GM21529 (cell line): Measurements from ENCODE around the gene SPINT2.
"Not testable (repeated sequence)": the region's sequence is repeated elsewhere in the genome, so short reads cannot be mapped to it uniquely, and the experiment has no call there.

Source experiments
- ATAC-seq: cut with Tn5 transposase; IDR thresholded peaks from one replicate; pipeline ENCODE4 v1.9.1; 2021; ENCODE audit not compliant: unreplicated experiment

The SPINT2 gene, protein sequence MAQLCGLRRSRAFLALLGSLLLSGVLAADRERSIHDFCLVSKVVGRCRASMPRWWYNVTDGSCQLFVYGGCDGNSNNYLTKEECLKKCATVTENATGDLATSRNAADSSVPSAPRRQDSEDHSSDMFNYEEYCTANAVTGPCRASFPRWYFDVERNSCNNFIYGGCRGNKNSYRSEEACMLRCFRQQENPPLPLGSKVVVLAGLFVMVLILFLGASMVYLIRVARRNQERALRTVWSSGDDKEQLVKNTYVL

DNA sequence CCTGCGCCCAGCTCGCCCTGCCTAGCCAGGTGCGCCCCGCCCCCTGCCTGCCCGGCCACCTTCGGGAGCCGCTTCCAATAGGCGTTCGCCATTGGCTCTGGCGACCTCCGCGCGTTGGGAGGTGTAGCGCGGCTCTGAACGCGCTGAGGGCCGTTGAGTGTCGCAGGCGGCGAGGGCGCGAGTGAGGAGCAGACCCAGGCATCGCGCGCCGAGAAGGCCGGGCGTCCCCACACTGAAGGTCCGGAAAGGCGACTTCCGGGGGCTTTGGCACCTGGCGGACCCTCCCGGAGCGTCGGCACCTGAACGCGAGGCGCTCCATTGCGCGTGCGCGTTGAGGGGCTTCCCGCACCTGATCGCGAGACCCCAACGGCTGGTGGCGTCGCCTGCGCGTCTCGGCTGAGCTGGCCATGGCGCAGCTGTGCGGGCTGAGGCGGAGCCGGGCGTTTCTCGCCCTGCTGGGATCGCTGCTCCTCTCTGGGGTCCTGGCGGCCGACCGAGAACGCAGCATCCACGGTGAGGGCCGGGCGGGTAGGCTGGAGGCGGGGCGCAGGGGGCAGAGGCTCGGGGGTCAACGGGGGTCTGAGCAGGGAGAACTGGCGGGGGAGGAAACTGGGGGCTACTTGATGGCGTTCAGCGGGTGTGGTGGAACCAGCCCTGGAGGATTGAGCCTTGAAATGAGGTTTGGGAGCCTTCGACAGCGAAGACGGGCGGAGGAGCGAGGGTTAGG, at the start of gene SPINT2:
TSS of gene SPINT2 (plus strand) at position 88 of the 727 bp plus-strand sequence. CDS start at position 408, 320 bp downstream.
- ATAC-seq = no peak

DNA sequence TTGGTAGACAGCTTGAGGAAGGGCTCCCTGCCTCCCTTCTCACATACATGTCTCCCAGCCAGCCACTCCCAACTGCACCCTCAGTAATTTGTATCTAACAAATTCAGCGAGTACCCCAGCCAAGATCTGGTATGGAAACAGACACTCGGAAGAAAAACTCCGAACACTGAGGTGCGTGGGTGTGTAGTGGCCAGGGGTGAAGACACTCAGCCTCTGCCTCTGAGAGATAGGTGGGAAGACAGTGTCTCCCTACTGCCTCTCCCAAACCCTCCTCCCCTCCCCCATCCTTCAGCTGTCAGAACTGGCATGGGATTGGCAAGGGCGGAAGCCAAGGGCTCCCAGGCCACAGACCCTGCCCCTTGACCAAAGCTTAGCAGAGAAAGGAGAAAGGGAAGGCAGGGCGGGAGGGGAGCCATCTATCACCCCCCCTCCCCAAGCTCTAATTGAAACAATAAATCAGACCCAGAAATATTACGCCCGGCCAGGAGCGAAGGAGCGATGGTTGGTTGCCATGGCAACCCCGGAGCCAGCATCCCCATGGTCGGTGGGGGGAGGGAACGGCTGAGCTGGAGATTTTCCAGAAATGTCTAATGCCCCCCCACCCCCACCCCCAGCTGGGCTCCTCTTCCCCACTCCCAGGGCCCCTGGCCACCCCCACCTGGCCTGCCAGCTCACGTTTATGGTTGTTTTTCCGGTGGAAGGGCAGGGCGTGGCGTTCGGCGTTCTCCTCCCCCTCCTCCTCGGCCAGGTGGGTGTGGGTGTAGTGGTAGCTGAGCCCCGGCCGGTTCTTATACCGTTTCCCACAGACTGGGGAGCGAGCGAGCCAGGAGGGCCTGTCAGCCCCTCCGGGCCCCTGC, 47.4 kb upstream of the SPINT2 start:
- ATAC-seq = no peak

DNA sequence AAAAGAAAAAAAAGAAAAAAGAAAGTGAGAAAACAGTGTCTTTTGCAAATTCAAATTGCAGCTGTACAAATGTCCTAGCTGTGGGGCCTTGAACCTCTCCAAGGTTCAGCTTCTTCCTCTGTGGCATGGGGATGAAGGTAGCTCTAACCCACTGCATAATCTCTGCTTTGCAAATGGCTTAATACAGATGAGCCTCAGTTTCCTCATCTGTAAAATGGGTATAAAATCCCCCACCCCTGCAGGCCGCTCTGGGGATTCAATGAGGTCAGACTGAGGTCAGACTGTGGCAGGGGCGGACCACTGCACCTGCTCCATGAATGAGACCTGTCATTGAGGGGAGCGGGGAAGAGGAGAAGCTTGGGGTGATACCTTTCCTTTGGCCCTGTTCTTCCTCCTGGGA, 46.2 kb upstream of the SPINT2 start:
- ATAC-seq = no peak

DNA sequence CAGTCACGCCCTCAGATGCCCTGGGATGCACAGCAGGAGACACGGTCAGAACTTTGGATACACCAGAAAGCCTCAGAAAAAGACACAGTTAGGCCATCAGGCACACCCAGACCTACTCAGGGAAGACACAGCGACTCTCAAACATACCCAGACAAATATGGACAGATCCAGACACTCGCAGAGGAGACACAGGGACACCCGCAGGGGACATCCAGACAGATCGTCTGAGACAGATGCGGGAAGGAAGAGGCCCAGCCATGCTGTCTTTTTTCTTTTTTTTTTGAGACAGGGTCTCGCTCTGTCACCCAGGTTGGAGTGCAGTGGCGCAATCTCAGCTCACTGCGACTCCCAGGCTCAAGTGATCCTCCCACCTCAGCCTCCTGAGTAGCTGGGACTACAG, 45.2 kb upstream of the SPINT2 start:
- ATAC-seq = no peak

DNA sequence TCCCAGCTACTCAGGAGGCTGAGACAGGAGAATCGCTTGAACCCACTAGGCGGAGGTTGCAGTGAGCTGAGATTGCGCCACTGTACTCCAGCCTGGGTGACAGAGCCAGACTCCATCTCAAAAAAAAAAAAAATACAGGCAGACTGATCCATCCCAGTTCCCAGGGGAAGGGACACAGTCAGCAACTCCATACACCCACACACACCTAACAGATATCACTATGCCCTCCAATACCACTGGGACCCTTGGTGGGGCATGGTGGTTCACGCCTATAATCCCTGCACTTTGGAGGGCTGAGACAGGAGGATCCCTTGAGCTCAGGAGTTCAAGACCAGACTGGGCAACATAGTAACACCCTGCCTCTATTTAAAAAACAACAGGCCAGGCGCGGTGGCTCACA, 43.0 kb upstream of the SPINT2 start:
- no peak for ATAC-seq

DNA sequence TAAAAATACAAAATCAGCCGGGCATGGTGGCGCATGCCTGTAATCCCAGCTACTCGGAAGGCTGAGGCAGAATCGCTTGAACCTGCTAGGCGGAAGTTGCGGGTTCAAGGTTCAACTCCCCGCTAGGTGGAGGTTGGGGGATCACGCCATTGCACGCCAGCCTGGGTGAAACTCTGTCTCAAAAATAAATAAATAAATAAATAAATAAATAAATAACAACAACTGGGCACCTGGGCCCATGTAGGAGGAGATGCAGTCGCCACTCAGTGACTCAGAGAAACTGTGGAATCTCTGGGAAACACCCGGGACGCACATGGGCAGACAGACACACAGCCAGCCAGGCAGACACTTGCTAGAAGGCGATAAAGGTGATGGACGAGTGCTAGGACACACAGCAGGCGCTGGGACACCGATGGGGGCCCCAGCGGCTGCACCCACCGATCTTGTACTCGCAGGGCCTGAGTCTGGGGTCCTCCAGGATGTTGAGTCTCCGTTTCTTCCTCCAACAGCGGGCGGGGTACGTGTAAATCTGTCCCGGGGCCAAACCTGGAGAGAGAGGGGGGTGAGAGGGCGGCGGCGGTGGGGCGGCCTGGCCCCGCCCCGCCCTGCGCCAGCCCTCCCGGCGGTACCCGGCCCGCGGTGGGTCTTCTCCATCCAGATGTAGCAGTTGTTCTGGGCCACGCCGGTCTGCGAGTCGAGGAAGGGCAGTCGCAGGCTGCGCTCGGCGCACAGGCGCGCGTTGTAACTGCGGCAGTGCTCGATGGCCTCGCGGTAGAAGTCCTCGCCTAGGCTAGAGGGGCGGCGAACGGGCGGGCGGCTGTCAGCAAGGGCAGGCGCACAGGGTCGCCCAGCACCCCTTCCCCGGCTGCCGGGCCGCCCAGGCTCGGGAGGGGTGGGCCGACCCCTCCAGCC, 42.2 kb upstream of the SPINT2 start:
- ATAC-seq = no peak

DNA sequence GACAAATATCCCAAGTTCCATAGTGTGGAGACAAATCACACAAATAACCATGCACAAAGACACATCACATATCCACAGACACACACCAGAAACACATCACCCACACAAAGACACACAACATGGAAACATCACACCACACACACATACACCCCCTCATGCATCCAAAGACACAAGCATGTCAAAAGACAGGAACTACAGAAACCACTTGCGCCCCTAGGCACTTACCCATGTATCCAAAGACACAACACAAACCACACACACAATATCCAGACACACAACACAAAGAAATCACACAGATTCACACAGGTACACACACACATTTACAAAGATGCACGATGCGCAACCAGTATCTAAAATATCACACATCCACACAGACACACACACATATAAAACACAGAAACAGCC, 41.3 kb upstream of the SPINT2 start:
- no peak for ATAC-seq

DNA sequence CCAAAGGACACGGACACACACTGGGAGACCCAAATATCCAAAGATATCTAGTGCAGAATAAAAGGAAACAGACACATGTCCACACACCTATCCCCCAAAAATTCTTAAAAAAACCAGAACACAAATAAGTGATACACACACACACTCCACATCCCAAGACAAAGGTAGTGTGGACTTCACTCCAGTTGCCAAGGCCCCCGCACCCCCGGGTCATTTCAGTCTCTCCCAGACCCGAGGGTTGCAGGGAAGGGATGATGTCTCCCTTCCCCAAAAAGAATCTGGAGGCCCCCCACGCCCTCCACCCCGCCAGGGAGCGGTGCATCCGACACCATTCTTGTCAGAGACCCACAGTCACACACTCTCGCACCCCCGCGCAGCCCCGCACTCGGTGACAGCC, 40.8 kb upstream of the SPINT2 start:
- ATAC-seq = no peak

DNA sequence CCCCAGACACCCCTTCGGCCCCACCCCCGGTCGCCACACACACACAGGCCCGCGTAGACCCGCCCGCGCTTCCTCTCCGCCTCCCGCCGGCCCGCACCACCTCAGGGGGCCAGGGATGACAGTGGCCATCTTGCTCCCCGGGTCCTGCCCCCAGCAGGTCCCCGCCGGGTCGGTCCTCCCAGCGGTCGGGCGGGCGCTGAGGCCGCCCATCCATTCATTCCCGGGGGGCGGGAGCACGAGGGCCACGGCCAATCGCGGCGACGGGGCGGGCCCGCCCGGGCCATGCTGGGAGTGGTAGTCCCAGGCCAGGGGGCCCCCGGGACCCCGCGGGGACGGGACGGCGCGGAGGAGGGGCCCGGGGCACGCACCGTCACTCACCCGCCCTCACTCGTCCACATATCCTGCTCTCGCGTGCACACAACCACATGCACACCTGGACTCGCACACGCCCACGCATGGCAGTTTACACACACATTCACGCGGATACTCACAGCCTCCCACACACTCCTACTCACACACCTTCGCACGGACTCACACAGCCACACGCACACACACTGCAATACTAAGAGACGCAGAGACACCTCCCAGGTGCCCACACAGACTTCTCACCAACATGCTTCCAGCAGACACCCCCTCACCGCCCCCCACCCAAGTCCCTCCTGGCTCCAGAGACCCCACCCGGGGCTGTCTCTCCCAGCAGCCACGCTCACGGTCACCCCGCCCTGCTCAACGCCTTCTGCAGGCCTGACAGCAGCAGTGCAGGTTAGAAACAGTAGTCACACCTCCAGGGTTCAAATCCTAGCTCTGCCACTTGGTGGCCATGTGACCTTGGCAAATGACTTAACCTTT, 40.1 kb upstream of the SPINT2 start, which contains the start of gene DPF1:
TSS of gene DPF1 (minus strand) at position 209 of the 849 bp plus-strand sequence. CDS start at position 129, 80 bp downstream.
- peak; percentile 63 for ATAC-seq

DNA sequence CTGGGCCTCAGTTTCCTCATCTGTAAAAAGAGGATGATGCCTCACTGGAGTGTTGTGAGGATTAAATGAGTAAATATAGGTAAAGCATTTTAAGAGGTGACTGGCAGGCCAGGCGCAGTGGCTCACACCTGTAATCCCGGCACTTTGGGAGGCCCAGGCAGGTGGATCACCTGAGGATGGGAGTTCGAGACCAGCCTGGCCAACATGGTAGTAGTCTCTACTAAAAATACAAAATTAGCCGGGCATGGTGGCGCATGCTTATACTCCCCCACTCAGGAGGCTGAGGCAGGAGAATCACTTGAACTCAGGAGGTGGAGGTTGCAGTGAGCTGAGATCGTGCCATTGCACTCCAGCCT, 39.5 kb upstream of the SPINT2 start:
- ATAC-seq = not testable (repeated sequence)

DNA sequence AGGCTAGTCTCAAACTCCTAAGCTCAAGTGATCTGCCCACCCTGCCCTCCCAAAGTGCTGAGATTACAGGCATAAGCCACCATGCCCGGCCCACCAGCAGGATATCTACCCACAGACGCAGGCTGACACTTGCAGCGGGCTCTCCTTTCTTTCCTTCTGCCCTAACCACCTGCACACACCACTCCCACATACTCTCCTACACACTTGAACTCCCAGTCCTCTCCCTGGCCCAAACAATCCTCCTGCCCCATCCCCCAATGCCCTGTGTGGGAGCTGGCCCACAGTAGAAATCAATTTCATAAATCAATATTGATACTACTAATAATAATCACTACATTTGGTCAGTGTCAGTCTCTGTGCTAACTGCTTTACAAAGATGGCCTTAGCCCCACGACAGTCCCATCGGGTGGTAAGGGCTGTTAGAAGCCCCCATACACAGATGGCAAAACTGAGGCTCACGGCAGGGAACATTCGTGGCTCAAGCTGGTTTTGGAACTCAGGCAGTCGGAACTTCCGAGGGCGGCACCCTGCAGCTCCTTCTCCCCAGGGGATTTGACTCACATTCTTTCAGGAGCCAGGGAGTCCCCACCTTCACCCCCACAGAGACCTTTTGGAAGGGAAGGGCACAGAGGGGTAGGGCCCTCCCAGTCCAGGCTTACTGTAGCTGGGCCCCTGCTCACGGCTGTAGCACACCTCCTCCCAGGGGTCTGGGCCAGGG, 36.9 kb upstream of the SPINT2 start:
- ATAC-seq = no peak

DNA sequence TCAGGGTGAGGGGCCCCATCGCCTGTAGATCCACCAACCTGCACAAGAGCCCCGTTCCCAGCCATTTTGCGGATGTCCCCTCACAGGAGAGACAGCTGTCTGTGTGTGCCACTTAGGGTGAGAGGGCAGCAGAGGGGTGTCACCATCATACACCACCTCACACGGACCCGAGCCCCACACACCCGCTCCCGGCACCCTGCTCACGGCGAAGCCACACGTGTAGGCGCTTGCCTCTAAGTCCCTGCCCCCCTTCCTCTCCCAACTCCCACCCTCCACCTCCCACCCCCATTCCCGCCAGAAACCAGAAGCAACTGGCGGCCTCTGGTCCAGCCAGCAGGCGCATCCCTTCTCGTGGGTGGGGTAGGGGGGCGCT, 36.4 kb upstream of the SPINT2 start:
- no peak for ATAC-seq

DNA sequence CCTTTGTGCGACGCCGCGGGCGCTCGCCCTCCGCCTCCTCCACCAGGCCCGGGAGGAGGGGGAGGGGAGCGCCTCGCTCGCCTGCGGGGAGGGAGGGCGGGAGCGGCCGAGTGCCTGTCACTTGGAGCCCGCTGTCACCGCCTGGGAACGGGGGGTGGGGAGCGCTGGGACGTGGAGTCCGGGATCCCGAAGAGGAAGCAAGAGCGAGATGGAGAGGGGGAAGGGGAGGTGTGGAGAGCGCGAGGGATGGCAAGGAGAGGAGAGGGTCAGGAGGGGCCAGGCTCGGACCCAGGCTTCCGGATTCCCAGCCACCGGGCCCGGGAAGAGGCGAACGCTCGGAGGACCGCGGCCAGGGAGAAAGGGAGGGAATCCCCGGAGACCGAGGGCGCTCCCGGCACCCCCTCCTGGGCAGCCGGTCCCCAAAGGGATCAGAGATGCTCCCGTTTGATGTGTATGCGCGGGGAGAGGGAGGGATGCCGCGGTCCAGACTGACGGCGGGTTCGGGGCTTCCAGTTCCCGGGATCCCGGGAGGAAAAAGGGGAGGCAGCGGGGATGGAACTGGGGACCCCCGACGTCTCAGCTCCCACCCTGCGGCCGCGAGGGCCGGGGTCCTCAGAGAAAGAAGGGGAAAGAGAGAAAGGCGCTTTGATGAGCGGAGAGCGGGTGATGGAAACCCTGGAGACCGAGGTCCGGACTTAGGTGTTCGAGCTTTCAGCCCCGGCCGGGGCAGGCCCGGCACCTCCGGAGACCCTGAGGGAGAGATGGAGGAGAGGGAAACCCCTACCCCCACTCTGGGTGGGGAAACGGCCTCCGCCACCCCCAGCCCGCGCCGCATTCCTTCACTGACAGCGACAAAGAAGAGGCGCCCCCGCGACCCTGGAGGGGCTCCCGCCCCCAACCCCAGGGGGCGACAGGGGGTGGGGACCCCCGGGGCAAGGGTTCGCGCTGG, 35.6 kb upstream of the SPINT2 start:
- no peak for ATAC-seq

DNA sequence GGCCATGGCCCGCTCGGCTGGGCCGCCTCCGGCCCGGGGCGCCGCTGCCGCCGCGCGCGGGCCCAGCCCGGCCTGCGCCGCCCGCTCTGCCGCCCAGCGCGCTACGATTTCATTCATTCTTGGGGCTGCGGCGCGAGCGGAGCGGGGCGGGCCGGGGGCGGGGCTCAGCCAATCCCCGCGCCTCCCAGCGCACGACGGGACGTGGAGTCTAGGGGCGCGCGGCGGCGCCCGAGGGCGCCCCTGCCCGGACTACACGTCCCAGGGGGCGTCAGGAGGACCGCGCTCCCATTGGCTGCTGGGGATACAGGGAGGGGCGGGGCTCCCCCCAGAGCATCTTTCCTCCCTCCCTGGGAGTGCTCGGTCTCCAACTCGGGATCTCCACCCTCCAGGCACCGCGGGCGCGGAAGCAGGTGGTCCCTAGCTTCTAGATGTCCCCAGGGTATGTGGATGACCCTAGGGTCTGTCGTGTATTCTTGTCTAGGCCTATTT, 34.7 kb upstream of the SPINT2 start:
- peak; percentile 81 for ATAC-seq

DNA sequence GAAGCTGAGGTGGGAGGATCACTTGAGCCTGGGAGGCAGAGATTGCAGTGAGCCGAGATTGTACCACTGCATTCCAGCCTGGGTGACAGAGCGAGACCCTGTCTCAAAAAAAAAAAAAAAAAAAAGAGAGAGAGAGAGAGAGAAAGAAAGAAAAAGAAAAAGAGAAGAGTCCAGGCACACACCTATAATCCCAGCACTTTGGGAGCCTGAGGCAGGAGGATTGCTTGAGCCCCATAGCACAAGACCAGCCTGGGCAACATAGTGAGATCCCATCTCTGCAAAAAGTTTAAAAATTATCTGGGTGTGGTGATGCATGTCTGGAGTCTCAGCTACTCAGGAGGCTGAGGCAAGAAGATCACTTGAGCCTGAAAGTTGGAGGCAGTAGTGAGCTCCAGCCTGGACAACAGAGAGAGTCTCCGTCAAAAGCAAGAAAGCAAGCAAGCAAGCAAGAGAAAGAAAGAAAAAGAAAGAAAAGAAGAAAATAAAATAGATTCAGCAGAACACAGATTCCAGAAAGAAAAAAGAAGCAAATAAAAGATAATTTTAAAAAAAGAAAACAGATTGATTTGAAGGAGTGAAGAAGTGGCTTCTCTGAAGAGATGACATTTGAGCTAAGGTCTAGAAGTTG, 33.8 kb upstream of the SPINT2 start:
- ATAC-seq = not testable (repeated sequence)

DNA sequence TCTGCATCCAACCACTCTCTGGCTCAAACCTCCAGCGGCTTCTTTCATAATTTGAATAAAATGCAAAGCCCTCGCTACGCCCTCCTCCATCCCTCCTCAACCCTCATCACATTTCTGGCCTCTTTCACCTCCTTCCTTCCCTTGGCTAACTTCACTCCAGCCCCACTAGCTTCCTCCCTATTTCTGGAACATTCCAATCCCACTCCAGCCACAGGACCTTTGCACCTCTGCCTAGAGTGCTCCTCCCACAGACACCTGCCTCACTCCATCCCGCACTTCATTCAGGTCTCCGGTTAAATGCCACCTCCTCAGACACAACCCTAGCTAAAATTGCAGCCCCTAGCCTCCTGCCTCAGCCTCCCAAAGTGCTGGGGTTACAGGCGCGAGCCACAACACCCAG, 32.5 kb upstream of the SPINT2 start:
- ATAC-seq = no peak

DNA sequence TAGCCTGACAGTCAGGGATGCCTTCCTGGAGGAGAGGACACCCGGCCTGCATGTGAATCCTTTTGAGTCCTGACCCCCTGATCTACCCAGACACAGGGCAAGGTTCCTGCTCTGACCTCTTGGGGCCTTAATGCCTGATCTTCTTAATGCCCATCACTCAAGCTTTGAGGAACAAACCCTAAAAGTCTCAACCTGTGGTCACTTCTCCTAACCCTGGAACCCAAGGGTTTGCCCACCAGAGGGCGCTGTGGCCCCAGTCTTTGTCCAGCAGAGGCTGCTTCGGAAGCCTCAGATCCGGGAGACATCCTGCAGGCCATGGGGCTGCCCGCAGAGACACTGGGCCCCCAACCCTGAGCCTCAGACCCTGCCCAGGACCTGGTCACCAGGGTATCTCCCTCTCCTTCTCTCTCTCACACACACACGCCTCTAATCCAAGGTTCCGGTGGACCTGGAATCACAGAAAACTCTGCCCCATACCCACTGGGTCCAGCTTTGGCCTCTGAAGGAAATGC, 30.6 kb upstream of the SPINT2 start:
- no peak for ATAC-seq
